Measurements from ENCODE around the gene PAX1.

PAX1 gene

GRCh38 chr20:21705575-21706260 is at the start of gene PAX1:
Gene PAX1 (plus strand): TSS chr20:21705664. CDS start chr20:21705713, 49 bp downstream.
- Histone ChIP-seq H3K27ac (no peak within 1 kb of the TSS), H3K4me3 (peak within 1 kb of the TSS; percentile 35)
- DNase-seq (ENCODE audit: low spot score), result no peak
- no peak for TF ChIP-seq CTCF (IDR thresholded peaks at IDR 0.05)

GRCh38 chr20:21656308-21657067 is 49.0 kb upstream of the PAX1 start:
- TF ChIP-seq CTCF (IDR thresholded peaks at IDR 0.05), result no peak
- Histone ChIP-seq H3K4me3 (no peak overlapping the region), H3K27ac (no peak overlapping the region)
- DNase-seq (ENCODE audit: low spot score), result no peak

- no peak for TF ChIP-seq CTCF (IDR thresholded peaks at IDR 0.05)
- no peak for DNase-seq (ENCODE audit: low spot score)
Measured at GRCh38 chr20:21661488-21662055, 43.9 kb upstream of the PAX1 start.

GRCh38 chr20:21663465-21663864 is 42.0 kb upstream of the PAX1 start:
- DNase-seq (ENCODE audit: low spot score), result no peak
- no peak overlapping the region for H3K4me3 ChIP-seq
- H3K27ac ChIP-seq, result no peak overlapping the region
- TF ChIP-seq CTCF (IDR thresholded peaks at IDR 0.05), result no peak

More at GRCh38 chr20:21661488-21662055, 43.9 kb upstream of the PAX1 start:
- Histone ChIP-seq H3K27ac (no peak overlapping the region), H3K4me3 (no peak overlapping the region)

- no peak overlapping the region for H3K27ac ChIP-seq
- no peak overlapping the region for H3K4me3 ChIP-seq
- TF ChIP-seq CTCF (IDR thresholded peaks at IDR 0.05), result no peak
- no peak for DNase-seq (ENCODE audit: low spot score)
Measured at GRCh38 chr20:21665687-21666446, 39.6 kb upstream of the PAX1 start.

- DNase-seq (ENCODE audit: low spot score), result no peak
- Histone ChIP-seq H3K4me3 (no peak overlapping the region), H3K27ac (no peak overlapping the region)
- no peak for TF ChIP-seq CTCF (IDR thresholded peaks at IDR 0.05)
Measured at GRCh38 chr20:21670126-21670525, 35.3 kb upstream of the PAX1 start.
